GM13976 (cell line): ENCODE measurements around the gene RAC2.
A peak's percentile ranks its signal among the peaks of the same experiment; 100 is the strongest.

Source experiments
- DNase-seq: peaks from one replicate; pipeline ENCODE4 v3.0.0; 2012; ENCODE audit warnings: low spot score
- in situ Hi-C: fragments of 300-500 bp; cut with MboI; formaldehyde crosslinking; loops from one replicate; pipeline ENCODE4 v1.12.0; 2022; ENCODE audit warnings: low sequenced_read_pairs, mixed read lengths, inconsistent platforms; ENCODE audit not compliant: unreplicated experiment
- TF ChIP-seq, protein P1 (sequence below): IDR thresholded peaks from 2 replicates; pipeline ENCODE4 v1.5.1; 2012; ENCODE audit warnings: borderline replicate concordance, mild to moderate bottlenecking; ENCODE audit not compliant: insufficient read depth; ENCODE audit errors: extremely low read depth, missing control alignments, control extremely low read depth

RAC2 gene

DNA sequence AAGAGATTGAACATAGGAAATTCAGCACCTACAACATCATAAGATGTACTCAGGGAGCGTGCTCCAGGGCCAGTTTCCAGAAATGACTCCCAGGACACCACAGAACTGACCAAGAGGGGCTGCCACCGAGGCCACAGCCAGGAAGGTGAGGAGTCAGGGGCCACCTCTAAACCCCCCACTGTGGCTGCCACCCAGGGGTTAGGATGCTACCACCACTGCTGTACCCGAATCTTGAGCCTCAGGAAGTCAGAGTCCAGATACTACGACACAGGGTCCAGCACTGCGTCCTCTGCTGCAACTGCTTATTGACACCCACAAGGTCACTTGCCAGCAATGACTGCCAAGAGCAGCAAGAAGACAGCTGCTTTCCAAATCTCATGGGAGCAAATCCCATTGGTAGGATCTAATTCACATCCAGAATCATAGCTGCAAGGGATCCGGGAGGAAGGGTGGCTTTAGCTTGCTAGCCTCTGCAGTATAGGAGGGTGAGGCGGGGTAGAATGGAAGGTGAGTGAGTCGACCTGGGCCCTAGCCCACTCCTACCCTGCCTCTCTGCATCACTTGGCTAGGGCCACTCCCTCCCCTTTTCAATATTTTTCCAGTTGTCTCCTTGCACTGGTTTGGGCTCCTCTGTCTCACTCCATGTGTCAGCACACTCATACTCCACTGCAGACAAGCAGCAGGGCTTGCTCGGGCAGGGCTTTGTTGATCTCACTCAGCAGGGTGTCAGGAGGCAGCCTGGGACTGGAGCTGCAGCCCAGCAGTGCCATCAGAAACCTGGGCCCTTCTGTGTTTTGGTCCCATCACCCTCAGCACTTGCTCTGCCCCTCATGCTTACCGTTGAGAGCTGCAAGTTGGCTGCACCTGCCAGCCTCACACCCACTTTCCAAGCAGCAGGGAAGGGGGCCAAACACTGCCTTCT is 20.2 kb upstream of the RAC2 start:
- TF ChIP-seq, protein P1, sequence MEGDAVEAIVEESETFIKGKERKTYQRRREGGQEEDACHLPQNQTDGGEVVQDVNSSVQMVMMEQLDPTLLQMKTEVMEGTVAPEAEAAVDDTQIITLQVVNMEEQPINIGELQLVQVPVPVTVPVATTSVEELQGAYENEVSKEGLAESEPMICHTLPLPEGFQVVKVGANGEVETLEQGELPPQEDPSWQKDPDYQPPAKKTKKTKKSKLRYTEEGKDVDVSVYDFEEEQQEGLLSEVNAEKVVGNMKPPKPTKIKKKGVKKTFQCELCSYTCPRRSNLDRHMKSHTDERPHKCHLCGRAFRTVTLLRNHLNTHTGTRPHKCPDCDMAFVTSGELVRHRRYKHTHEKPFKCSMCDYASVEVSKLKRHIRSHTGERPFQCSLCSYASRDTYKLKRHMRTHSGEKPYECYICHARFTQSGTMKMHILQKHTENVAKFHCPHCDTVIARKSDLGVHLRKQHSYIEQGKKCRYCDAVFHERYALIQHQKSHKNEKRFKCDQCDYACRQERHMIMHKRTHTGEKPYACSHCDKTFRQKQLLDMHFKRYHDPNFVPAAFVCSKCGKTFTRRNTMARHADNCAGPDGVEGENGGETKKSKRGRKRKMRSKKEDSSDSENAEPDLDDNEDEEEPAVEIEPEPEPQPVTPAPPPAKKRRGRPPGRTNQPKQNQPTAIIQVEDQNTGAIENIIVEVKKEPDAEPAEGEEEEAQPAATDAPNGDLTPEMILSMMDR: no peak
- in situ Hi-C loops: no loop called here
- DNase-seq: no peak

DNA sequence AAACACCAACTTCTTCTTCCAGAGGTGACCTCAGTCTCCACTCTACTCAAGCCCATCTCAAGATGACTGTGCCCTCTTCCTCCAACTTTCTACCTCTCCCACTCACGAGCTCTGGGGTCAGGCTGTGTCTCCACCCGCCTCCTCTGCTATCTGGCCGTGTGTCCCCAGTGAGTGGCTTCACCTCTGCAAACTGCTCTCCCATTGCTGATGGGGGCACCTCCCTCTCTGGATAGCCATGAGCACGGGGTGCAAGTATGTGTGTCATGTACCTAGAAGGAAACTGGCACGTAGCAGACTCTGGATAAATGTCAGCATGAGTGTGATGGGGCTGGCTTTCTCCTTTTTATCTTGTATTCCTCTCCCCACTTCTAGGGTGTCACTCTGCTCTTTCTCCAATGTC is 18.3 kb upstream of the RAC2 start:
- TF ChIP-seq, protein P1: no peak
- no peak for DNase-seq

DNA sequence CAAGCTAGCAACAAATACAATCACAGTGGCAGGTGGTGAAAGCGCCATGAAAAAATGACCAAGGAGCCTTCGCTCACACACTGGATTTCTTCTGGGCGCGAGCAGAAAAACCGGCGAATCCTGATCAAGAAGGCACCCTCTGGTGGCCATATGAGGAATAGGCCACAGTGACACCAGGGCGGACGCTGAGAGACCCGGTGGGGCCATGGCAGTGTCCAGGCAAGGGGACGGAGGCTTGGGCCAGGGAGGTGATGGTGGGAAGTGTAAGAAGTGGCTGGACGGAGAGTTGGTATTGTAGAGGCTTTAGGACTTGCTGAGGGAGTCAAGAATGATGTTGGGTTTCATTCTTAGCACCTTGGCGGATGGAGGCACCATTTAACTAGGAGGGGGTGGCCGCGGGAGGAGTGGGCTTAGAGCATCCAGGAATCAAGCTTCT is 16.9 kb upstream of the RAC2 start:
- TF ChIP-seq, protein P1: peak; percentile 86
- in situ Hi-C loops: no loop called here
- DNase-seq: peak; percentile 83

More for the DNA sequence above, 18.3 kb upstream of the RAC2 start:
- in situ Hi-C loops: no loop called here

DNA sequence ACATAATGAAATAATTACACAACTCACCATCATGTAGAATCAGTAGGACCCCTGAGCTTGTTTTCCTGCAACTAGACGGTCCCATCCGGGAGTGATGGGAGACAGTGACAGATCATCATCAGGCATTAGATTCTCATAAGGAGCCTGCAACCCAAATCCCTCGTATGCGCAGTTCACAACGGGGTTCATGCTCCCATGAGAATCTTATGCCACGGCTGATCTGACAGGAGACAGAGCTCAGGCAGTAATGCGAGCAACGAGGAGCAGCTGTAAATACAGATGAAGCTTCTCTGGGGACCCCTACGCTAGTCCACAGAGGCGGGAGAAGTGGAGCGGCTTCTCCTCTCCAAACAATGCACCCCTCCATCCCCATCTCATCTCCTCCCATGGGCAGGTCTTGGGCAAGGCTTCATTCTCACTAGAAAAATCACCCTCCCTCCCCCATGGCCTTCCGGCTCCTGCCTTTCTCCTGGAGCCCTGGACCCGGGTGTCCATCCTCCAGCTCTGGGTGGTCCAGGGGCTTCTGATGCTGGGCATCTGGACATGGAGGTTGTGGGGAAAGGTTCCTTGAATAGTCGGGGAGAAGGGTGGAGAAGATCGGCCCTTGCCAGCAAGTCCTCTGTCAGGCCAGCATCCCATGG is 16.2 kb upstream of the RAC2 start:
- in situ Hi-C loops: no loop called here
- TF ChIP-seq, protein P1: no peak
- DNase-seq: no peak

DNA sequence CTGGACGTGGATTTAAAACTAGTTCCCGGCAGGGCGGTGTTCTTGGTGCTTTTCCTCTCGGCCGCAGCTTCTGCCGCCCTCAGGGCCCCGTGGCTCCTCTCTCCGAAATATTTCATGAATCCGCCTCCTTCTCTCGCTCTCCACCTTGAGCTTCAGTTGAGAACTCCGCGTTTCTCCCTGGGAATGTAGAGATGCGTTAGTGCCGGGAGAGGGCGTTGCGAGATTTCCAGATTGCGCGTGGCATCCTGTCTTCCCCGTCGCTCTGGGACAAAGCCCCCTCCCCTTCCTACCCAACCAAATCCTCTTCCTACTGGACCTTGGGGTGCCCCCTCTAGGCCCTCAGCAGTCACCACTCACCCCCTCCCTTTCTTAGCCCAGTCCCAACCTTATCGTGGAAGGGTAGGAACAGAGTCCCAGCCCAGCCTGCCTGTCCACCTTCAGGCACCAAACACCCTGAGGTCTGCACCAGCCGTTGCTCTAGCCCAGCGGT is 15.5 kb upstream of the RAC2 start:
- TF ChIP-seq, protein P1: no peak
- DNase-seq: no peak
- in situ Hi-C loops: no loop called here

DNA sequence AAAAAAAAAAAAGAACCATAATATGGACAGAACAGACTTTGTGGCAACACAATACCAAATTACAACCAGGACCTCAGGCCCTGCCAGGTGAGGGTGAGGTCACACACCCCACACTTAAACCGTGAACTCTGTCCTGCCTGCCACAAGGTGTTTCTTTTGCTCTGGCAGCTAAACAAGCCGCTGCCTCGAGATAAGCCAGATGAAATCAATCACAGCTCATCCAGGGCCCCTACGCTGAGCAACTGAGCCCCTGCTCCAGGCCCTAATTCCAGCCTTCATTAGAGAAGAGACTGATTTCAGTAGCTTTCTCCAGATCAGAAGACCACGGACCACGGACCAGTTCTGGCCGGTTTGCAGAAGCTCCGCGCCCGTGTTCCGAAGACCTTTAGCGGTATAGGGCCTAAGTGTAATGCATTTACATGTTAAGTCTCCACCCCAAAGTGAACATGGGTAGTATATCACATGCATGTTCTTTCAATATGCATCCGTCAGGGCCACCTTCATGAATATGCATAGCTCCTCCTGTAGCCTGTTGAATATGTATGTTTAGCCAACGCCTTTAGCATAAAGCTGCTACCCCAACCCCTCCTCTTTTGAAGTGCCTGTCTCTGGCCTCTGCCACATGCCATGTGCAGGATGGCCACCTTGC is 14.8 kb upstream of the RAC2 start:
- DNase-seq: no peak
- in situ Hi-C loops: no loop called here
- TF ChIP-seq, protein P1: no peak
